ENCODE measurements around the gene C11orf52.

Gene C11orf52

GRCh38 chr11:111975076-111975806, 56.5 kb downstream of the C11orf52 start (continued):
- TF ChIP-seq ZNF416 (tag by site-specific recombination; IDR thresholded peaks at IDR 0.05) = no peak
- TF ChIP-seq CTCF (tag by site-specific recombination; IDR thresholded peaks at IDR 0.05) = 0 out of 2 replicates have a peak, but pooled peaks have one; percentile 31
- no peak for TF ChIP-seq ZNF629 (tag by site-specific recombination; IDR thresholded peaks at IDR 0.05)
- TF ChIP-seq FEZF1 (tag by site-specific recombination; IDR thresholded peaks at IDR 0.05) = peak; percentile 68
- TF ChIP-seq WT1 (tag by site-specific recombination; IDR thresholded peaks at IDR 0.05) = 0 out of 2 replicates have a peak, but pooled peaks have one; percentile 30
- no peak for TF ChIP-seq ZNF239 (tag by site-specific recombination; IDR thresholded peaks at IDR 0.05)
- 0 out of 2 replicates have a peak, but pooled peaks have one; percentile 48 for TF ChIP-seq TRIM28 (IDR thresholded peaks at IDR 0.05; ENCODE audit: borderline replicate concordance, low read length)
- no peak for TF ChIP-seq ZNF157 (tag by site-specific recombination; IDR thresholded peaks at IDR 0.05)

GRCh38 chr11:111976119-111976766, 57.5 kb downstream of the C11orf52 start:
- no peaks in the 10 kb centered on the region for H3K9me3 ChIP-seq (ENCODE audit: control insufficient read depth, insufficient read depth, low read depth, low read length)
- peaks cover 13% of the 10 kb centered on the region for H3K4me1 ChIP-seq (ENCODE audit: control insufficient read depth, insufficient read depth, low read length)
- H3K27ac ChIP-seq (ENCODE audit: extremely low read depth, low read depth, low read length) = peak overlapping the region; percentile 5; the same call in 1 of the 2 replicates
- TF ChIP-seq ZNF692 (tag by site-specific recombination; IDR thresholded peaks at IDR 0.05) (peak; percentile 88), ZBTB20 (tag by site-specific recombination; IDR thresholded peaks at IDR 0.05) (peak; percentile 25; the same call in 1 of the 2 replicates), ZFP69B (tag by site-specific recombination; IDR thresholded peaks at IDR 0.05) (peak; percentile 60; the same call in 1 of the 2 replicates), ZSCAN23 (tag by site-specific recombination; IDR thresholded peaks at IDR 0.05) (no peak), ELK4 (IDR thresholded peaks at IDR 0.05; ENCODE audit: borderline replicate concordance, low read depth, low read length) (no peak), ZIC2 (tag by site-specific recombination; IDR thresholded peaks at IDR 0.05) (peak; percentile 96), FEZF1 (tag by site-specific recombination; IDR thresholded peaks at IDR 0.05) (0 out of 2 replicates have a peak, but pooled peaks have one; percentile 20), ZSCAN5A (tag by site-specific recombination; IDR thresholded peaks at IDR 0.05) (no peak), ZNF423 (tag by site-specific recombination; IDR thresholded peaks at IDR 0.05) (peak; percentile 38; the same call in 1 of the 2 replicates), YY2 (tag by site-specific recombination; IDR thresholded peaks at IDR 0.05) (no peak), PRDM1 (tag by site-specific recombination; IDR thresholded peaks at IDR 0.05) (peak; percentile 51; the same call in 1 of the 2 replicates), ZBTB17 (tag by site-specific recombination; IDR thresholded peaks at IDR 0.05) (no peak), OSR2 (tag by site-specific recombination; IDR thresholded peaks at IDR 0.05) (peak; percentile 34)
- no peak overlapping the region for H3K4me3 ChIP-seq (ENCODE audit: low read depth, low read length)
- POLR2A ChIA-PET = interaction anchor here (0.6 to 1.0 kb wide), 2 partner anchors 105 to 189 kb away, joined by 3 to 4 read pairs; partner anchors contain the start of gene ALG9
- CTCF ChIA-PET = interaction anchor here (0.7 to 7.8 kb wide), 5 partner anchors 14 to 1366 kb away, joined by 3 to 166 read pairs (median 9); no protein-coding TSS in a partner anchor
- peaks cover 0 to 15% of the 10 kb centered on the region in 2 experiments; a peak in 1 of 3 replicates for H3K36me3 ChIP-seq (ENCODE audit: control insufficient read depth in 2 of 2, insufficient read depth in 1 of 2, low read length in 2 of 2)

All from HEK293 (cell line).